Measurements from ENCODE around the gene RETSAT.
"Not testable (repeated sequence)": the region's sequence is repeated elsewhere in the genome, so short reads cannot be mapped to it uniquely, and the experiment has no call there.

RETSAT gene

DNA sequence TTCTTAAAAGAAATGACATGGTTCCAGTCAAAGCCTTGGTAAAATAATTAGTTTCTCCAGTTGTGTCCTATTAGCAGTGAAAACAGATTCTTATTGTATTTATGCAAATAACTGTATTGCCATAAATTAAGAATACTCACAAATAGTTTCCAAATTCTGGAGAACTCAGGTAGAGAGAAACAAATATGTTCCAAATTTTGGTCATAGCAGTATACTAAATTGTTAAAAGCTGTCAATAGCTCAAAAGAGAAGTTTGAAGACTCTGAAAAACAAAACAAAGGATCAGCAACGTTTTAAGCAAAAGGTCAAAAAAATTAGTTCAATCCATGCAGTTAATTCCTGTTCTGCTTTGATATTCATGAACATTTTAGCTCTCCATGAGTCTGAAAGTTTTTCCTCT, 25.7 kb upstream of the RETSAT start:
- no peak for DNase-seq (ENCODE audit: low read depth in 2 of 2)

DNA sequence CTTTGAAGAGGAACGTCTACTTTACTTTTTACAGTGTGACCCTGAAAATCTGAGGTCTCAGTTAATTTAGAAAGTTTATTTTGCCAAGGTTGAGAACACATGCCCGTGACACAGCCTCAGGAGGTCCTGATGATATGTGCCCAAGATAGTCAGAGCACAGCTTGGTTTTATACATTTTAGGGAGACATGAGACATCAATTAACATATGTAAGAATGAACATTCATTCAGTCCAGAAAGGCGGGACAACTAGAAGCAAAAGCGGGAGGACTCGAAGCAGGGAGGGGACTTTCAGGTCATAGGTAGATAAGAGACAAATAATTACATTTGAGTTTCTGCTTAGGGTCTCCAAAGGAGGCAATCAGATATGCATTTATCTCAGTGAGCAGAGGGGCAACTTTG, 23.9 kb upstream of the RETSAT start:
- DNase-seq (ENCODE audit: low read depth in 2 of 2) = no peak

DNA sequence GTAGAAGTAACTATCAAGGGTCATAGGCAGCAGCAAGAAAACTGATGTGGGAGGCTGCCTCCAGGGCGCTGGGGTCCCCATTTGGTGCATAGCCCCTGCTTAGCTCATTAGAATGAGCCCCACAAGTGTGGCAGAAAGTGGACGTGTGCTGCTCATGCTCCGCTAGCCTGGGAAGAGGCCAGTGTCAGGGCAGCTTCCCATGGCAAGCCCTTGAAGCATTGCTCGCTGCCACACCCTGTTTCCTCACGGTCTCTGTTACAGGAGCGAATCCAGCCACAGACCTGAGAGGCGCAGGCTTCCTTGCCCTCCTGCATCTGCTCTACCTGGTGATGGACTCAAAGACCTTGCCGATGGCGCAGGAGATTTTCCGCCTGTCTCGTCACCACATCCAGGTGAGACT, 22.8 kb upstream of the RETSAT start:
- DNase-seq (ENCODE audit: low read depth in 2 of 2) = no peak

DNA sequence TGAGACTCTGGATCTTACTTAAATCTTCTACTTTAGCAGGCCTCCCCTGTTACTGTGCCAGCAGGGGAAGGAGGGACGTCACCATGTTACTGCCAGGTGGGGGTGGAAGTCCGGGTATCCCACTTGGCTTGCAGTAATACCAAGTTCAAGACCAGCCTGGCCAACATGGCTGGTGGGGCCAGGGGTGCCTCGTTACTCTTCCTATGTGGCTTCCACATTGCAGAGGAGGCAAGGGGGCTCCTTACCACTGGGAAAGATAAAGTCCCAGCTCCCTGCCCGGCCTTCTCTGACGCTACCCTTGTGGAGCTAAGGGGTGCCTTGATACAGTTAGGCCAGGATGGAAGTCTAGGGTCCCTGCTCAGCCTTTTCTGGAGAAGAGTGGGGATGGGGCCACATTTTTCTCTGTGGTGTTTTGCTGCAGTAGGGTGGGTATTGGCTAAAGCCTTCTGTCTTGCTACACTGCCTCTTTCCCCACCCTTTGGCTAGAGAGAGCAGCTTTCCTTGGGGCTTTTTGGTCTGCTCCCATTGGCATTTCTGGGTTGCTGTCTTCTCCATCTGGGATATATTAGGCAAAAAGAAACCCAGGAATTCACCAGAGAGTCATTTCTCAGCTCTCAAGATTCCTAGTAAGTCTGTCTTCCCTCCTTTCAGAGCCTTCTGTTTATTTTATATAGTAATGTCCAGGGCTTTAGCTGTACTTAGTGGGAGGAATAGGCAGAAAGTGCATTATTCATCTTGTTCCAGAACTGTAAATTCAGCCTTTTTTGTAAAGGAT, 22.1 kb upstream of the RETSAT start:
- no peak for DNase-seq (ENCODE audit: low read depth in 2 of 2)

DNA sequence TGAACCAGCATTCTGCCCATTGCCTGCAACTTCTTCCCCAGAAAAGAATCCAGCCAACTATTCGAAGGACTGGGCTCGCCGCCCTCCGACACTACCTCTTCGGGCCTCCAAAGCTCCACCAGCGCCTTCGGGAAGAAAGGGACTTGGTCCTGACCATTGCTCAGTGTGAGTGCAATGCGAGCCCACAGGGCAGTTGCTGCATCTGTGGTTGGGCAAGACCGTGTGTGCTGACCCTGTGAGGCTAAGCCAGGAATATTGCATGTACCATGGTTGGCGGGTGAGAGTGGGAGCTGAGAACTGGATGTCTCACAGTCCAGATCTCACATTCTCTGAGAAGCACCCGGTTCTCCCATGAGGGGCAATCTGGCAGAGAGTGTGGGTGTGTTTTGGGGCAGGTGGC, 16.7 kb upstream of the RETSAT start:
- DNase-seq (ENCODE audit: low read depth in 2 of 2) = no peak

DNA sequence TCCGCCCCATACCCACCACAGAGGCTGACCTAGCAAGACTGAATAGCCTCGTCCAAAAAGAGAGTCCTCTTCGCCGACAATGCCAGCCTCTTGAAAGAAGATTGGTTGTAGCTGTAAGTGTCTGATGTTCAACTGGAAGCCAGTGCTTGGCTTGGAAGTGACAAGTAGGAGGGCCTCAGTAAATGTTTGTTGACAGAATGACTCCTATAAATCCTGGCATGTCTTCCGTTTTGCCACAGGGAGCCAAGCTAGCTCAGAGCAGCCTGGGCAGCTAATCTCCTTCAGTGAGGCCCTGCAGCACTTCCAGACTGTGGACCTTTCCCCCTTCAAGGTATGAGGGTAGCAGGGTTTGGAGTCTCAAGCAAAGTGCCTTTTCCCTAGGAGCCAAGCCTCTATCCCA, 15.2 kb upstream of the RETSAT start:
- no peak for DNase-seq (ENCODE audit: low read depth in 2 of 2)

DNA sequence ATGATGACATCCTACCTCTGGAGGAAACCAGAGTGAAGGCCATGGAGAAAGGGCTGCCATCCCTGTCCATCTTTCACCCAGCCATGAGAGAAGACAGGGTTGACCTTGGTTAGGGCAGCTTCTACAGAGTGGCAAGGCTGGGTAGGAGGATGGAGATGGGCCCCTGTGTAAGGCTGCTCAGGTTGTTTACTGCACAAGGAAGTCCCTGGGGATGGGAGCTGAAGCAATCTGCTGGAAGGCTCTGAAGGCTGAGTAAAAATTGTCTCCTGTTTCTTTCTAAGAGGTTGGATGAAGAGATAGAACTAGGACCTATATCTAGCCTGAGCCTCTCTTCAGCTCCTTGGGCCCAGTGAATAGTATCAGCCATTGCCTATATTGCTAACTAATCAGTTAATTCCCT, 14.6 kb upstream of the RETSAT start:
- DNase-seq (ENCODE audit: low read depth in 2 of 2) = no peak

DNA sequence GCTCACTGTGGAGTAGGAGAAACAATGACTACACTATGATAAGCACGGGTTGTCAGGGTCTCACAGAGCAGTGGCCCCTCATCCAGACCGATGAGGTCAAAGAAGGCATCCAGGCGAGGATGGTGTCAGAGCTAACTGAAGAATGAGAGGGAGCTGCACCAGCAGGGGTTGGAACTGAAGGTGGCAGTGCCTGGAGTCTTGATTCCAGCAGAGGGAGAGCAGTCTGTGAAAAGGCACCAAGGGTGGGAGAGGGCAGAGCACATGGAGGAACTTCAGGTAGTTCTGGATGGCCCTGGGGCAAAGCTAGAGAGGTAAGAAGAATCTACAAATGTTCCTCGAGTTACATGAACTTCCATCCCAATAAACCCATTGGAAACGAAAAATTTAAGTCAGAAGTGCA, 12.9 kb upstream of the RETSAT start:
- DNase-seq (ENCODE audit: low read depth in 2 of 2) = no peak

DNA sequence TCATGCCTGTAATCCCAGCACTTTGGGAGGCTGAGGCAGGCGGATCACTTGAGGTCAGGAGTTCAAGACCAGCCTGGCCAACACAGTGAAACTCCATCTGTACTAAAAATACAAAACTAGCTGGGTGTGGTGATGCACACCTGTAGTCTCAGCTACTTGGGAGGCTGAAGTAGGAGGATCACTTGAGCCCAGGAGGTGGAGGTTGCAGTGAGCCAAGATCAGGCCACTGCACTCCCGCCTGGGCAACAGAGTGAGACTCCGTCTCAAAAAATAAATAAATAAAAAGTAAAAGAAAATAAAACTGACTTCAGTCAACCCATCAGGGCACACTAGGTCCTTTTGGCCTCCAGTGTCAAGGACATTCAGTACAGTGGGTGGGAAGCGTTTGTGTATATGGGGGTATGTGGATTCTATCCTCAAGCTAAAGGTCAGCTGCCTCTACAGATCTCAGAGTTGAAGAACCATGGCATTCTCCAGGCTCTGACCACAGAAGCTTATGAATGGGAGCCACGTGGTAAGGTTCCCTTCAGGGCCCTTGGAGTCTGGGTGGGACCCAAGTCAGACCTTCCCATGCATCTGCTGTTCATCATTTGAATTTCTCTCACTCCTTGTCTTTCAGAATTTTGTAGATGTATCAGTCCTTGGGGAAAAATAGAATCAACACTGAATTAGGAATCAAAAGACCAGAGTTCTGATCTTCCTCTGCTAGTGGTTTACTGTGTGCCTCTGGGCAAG, 8.5 kb upstream of the RETSAT start:
- DNase-seq (ENCODE audit: low read depth in 2 of 2) = not testable (repeated sequence)

DNA sequence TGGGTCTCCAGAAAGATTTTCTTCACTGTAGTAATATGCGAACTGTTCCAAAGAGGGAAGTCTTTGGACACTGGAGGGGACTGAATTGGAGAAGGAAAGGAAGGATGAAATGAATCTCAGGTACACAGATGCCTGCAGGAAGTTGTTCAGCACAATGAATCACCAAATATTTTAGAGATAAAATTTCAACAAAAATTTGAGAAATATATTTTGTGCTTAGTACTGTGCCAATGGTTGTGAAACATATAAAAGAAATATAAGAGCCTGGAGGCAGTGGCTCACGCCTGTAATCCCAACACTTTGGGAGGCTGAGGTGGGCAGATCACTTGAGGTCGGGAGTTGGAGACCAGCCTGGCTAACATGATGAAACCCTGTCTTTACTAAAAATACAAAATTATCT, 3.4 kb upstream of the RETSAT start:
- no peak for DNase-seq (ENCODE audit: low read depth in 2 of 2)

DNA sequence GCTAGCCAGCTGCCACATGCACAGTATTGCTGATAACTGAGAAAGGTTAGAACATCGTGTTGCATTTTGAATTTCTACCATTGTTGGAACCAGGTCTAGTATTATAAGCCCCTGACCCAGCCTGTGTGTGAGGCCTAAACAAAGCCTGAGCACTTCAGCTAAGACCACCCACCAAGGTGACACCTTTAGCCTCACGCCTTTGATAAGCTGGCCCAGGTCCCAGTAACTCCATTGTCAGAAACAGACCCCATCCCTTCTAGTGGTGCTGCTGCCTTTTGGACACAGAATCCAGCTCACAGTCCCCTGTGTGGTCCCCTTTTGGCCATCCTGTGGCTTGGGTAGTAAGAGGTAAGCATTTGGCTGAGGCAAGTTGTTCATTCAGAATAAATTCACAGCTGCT, 1.9 kb upstream of the RETSAT start:
- DNase-seq (ENCODE audit: low read depth in 2 of 2) = no peak

DNA sequence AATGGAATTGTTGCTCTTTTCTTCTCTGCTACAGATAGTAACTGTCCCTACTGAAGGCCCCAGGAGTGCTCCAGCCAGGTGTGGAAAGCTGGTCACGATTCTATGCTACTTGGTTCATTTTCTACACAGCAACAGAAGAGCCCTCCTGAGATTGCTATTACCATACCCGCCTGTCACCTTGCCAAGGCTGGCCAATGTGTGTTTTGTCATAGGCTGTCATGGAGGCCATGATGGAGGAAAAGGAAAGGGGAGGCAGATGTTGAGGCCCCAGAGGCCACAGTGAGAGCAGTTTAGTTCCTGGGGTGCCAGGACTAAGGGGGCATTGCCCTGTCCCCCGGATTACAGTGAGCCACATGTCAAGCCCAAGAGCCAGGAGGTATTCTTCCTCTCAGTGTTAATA, 1.2 kb upstream of the RETSAT start:
- no peak for DNase-seq (ENCODE audit: low read depth in 2 of 2)

DNA sequence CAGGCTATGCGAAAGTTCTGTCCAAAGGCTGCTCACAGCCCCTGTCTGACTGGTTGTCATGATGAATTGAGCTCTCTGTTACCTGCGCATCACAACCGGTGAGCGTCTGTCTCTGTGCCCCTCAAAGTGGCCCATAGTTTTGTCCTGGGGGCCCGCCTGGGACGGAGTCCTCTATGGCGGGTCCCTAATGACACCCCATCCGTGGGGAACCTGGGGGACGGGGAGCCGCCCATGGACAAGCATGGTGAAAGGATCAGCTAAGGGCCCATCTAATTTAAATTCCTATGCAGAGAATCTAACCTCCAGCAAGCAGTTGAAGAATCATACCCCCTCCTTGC, 714 bp upstream of the RETSAT start:
- DNase-seq (ENCODE audit: low read depth in 2 of 2) = no peak

DNA sequence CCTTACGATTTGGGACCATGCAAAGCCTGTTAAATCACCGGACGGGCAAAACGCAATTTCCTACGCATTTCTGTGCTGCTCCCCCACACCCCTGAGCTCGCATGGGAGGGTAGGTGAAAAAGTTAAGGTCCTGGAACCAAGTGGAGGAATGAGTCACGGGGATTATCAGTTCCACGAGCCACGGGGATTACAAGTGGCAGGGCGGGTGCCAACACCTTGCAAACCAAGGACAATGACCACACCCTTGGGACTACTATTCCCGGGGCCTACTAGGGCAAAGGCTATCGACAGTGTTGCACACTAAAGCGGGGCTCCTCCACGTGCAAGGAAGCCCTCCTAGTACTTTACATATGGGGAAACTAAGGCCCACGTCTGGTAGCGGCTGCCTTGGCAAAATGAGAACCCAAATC, 447 bp downstream of the RETSAT start:
- DNase-seq (ENCODE audit: low read depth in 2 of 2) = no peak

DNA sequence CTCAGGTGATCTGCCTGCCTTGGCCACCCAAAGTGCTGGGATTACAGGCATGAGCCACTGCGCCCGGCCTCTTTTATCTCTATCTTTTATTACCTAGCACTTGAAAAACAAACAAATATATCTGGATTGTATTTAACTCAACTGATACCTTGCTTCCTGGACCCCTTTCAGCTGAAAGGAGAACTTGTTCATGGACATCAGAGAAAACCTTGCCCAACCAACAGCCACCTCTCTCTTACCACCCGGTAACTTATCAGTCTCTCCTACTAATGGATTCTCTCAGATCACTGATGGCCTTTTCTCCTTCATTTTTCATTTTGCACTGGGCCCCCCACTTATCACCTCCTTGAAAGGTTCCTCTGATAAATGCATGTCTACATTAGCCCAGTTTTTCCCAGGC, 6.7 kb downstream of the RETSAT start:
- DNase-seq (ENCODE audit: low read depth in 2 of 2) = no peak

DNA sequence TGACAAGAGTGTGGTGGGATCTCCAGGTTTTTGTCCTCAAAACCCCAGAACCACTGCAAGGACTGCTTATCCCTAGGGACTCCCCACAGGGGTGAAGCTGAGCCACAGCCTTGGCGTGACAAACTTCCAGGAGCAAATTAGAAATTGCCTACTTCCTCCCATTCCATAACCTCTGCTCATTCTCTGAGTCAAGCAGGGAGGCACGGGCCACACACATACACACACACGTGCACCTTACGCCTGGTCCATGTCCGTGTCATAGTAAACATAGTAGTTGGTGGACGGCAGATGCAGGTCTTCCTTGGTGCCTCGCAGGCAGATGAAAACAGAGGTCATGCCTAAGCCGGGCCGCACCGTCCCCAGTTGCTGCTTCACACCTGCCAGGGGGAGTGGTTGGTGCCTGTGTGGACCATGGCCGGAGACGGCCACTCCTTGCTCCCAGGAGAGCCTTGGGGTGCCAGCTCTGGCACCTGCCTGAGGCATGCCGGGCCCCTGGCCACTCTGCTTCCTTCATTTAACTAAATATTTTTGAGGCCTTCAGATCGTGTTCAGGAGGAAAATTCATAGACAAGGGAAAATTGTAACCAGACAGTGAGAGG, 9.9 kb downstream of the RETSAT start:
- no peak for DNase-seq (ENCODE audit: low read depth in 2 of 2)

DNA sequence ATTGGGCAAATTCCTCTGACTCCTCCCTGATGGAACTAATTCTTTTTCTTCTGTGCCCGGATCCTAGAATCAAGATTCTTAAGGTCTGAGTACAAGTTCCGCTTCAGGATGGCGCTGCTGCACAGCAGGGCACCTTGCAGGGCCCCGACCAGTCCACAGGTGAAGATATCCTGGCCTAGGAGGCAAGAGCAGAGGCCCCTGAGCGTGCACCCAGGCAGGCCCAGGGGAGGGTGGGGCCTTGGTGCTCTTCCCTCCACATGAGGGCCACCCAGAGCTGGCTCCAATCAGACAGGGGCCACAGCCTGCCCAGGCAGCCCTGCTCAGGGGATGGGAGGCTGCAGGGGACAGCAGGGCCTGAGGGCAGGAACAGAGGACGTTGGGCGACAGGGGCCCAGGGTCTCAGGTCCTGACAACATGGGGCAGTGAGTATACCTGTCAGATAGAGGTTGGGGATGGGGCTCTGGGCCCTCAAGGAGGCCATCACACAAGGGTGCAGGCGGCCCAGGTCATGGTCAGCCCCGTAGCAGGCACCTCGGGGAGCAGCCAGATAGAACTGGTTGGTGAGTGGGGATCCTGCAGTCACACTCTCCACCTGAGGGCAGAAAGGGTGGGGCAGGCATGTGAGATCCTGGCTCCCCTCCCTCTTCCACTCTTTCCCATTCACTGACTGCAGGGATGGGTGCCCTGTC, 11.0 kb downstream of the RETSAT start:
- DNase-seq (ENCODE audit: low read depth in 2 of 2) = not testable (repeated sequence)

DNA sequence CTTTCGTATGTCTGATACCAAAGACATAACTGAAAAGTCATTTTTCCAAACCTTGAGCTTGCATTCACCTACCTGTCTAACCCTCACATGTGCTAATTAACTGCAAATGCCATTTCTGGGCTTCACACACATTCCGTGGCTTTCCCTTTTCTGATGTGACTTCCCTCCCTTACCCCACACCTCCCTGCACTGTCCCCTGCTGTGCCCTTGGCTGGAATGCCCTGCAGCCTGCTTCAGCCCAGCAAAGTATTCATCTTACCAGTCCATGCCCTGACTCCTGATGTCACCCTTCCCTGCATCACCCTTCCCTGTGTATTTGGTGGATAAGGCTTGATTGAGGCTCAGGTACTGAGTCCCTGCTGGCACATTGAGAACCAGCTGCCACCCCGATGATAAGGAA, 12.2 kb downstream of the RETSAT start:
- no peak for DNase-seq (ENCODE audit: low read depth in 2 of 2)

DNA sequence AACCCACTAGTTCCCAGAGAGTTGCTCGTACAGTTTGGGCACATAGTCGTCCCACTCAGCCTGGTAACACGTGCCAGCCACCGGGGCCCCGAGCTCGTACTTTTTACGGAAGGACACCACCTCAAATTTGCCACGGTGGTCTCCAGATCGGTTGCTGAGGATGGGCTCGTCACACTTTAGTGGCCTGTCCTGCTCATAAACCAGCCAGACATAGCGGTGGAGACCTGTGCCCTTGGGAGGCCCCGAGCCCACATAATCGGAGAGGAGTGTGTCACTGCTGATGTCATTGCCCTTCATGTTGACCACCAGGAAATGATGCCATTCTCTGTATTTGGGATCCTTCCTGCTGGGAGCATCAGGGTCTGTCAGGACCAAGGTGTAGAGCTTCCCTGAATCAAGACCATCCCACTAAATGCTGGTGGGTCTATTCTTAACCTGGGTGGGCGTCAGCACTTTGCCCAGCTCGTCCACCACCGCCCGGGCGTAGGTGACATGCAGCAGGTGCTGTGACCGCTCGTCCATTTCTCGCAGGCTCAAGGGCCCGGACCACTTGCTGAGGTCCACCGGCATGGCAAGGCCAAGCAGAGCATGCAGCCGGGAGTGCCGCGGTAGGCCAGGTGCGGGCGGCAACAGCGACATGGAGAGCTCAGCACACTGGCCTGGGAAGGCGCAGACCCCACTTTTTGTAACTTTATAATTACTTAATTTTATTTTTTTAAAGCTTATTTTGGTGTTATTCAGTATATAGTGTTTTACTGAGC, 12.9 kb downstream of the RETSAT start:
- DNase-seq (ENCODE audit: low read depth in 2 of 2) = no peak

DNA sequence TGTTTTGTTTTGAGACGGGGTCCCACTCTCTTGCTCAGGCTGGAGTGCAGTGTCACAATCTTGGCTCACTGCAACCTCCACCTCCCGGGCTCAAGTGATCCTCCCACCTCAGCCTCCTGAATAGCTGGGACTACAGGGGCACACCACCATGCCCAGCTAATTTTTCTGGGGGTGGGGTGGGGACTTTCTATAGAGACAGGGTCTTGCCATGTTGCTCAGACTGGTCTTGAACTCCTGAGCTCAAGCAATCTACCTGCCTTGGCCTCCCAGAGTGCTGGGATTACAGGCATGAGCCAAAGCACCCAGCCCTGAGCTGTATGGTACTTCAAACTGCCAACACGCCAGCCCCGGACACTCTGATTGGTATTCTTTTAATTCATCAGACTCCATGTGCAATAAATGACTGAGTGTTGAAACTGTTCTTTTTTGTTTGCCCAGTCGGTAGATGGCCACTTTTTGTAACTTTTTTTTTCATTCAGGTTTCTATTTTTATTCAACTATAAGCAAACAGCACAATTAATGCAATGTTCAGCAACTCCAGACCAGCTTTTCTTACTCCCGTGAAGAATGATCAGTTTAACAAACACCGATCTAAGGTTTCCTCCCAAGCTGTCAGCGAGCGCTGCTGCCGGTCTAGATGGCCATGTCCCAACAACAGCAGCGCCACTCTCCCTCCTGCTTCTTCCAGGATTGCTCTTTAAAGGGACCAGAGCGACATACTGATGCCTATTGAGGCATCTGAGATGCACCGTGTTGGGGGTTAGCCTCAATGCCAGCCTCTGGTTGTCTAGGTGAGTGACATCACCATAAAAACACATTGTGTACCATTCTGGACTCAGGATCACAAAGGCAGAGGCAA, 14.1 kb downstream of the RETSAT start:
- no peak for DNase-seq (ENCODE audit: low read depth in 2 of 2)

DNA sequence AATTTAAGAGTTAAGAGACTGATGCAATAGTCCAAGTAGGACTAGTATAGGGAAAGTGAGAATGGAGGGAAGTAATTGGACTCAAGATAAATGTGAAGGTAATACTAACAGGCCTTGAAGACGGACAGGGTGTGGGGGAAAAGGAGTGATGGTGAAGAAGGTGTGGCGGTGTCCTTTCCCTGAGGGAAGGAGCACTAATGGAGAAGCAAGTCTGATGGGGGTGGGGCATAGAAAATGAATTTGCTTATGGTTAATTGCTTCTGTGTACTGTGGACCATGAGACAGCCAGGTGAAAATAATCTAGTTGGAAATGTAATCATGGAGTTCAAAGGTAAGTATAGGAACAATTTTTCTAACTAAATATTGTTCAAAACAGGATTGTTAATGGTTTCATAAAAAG, 19.4 kb downstream of the RETSAT start:
- DNase-seq (ENCODE audit: low read depth in 2 of 2) = no peak

Measured in stimulated activated CD8-positive, alpha-beta memory T cell treated with anti-CD3 and anti-CD28 coated beads, Interleukin-15, amount 100 ng/mL, for 48 hours (primary cell).